Right ventricle myocardium inferior (tissue), 1 donor: ENCODE measurements around the gene PTGS1. TPM values are rescaled to one million over a fixed set of nuclear protein-coding genes. Genes with fewer than 3 reads are reported as not detected.
"Not testable (repeated sequence)": the region's sequence is repeated elsewhere in the genome, so short reads cannot be mapped to it uniquely, and the experiment has no call there.

Experiments used
- ATAC-seq: fragments of 200-7000 bp; cut with Tn5 transposase; one replicate; pipeline ENCODE4 v1.9.1; 2020; ENCODE audit warnings: mild to moderate bottlenecking, moderate library complexity
- DNase-seq: peaks from one replicate; pipeline ENCODE4 v3.0.0; 2021; ENCODE audit errors: missing footprints
- intact Hi-C: fragments of 100-400 bp; cut with DNase I; formaldehyde crosslinking; loops from one replicate; pipeline ENCODE4 v1.11.0; 2022
- long read RNA-seq: library from polyadenylated mRNA; unstranded; transcript quantifications from one replicate; pipeline ENCODE4 v2.0.0, GENCODE V29; 2021
- total RNA-seq: library from RNA; stranded (reverse); fragmentation: NEBNext Ultra II Directional; extraction: Animal tissue kit (Norgen Biotek cat#: 25700); gene quantifications from one replicate; pipeline ENCODE4 v1.2.1, GENCODE V29; 2021
- donor health status: DM: no; HTN: yes; CAD: no; lungs with severe emphysema.

Gene PTGS1
- total RNA-seq = 4.0 TPM
- long read RNA-seq, full-length matches to known transcripts = 4 of 4 reads
- long read RNA-seq, partial matches to known transcripts = 0 of 4 reads
- long read RNA-seq, other reads (novel, unspliced or antisense) = 0 of 4 reads

DNA sequence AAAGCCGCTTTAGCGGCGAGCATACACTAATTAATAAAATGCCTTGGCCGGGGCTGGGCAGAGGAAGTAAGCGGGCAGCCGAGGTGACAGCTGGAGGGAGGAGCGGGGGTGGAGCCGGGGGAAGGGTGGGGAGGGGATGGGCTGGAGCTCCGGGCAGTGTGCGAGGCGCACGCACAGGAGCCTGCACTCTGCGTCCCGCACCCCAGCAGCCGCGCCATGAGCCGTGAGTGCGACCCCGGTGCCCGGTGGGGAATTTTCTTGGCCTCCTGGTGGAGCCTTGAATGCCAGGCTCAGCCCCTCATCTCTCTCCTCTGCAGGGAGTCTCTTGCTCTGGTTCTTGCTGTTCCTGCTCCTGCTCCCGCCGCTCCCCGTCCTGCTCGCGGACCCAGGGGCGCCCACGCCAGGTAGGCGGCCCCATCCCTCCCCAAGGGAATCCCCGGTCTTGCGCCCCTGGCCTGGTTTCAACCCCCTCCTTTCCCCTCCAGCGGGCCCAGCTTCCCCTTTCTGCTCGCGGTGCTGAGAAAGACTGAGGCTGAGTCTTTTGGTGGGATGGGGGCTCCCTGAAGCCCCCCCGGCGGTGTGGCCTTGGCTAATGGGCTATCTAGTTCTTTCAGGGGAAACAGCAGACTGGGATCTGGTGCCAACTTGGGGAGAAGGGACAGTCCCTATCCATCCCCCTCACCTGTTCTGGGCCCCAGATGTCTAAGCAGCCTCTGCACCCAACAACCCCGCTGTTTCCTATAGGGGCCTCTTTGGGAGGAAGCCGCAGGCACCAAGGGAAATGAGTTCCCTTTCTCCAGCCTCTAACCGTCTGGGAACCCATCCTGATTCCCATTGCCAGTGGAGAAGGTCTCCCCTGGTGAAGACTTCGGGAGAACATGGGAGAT, at the start of gene PTGS1:
Gene PTGS1 (plus strand): TSS at position 156 of the 887 bp plus-strand sequence. CDS start 61 bp downstream, at position 217.
- ATAC-seq (peak; percentile 67), DNase-seq (peak; percentile 87)
- intact Hi-C loops = no loop called here

DNA sequence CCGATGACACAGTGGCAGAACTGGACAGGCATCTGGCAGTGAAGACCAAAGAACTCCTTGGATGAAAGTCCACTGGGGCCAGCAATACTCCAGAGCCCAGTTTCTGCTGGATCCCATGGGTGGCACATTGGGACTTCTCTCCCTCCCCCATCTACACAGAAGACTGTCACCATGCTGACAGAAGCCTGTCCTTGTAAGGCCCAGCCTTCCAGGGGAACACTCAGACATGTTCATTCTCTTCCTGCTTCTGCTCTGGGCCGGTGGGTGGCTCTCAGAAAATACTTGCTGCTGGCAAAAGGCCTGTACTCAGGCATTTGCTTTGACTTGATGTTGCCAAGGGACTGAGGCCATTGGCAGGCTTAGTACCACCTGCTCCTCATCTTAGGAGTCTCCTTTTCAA, 48.3 kb upstream of the PTGS1 start:
- ATAC-seq (no peak), DNase-seq (no peak)
- intact Hi-C loops = no loop called here

DNA sequence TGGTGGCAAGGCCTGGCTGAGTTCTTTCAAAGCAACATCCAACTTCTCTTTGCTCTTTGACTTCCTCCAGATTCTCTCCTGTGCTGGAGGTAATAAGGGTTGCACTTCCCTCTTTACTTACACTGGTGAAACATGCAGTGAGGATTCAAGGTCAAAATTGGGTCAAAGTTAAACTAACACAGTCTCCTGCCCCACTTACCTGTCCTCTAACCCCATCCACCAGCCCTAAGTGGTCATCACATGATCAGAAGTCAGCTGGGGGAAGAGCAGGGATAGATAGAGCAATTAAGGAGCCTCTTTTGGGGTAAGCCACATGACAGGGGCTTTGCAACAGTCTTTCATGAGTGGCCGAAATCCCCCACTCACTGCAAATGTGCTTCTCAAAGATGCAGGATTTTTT, 46.2 kb upstream of the PTGS1 start:
- intact Hi-C loops, DNase-seq, ATAC-seq: not testable (repeated sequence)

DNA sequence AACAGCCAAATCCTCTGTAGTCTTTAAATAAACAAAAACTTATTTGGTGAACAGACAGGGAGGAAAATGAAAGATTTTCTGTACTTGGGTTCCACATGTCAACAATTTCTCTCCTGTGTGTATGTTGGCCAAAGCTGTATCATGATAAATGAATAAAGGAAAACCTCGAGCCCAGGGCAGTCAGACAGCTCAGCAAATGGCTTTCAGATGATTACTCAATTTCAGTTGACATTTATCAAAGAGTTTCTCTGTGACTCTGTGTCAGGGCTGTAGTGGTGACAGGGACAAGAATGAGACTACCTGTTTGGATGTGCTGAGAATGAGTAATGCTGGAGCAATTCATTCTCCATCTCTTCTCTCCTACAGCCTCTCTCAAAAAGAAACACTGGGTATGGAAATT, 45.7 kb upstream of the PTGS1 start:
- no peak for DNase-seq
- no peak for ATAC-seq
- intact Hi-C loops = no loop called here

DNA sequence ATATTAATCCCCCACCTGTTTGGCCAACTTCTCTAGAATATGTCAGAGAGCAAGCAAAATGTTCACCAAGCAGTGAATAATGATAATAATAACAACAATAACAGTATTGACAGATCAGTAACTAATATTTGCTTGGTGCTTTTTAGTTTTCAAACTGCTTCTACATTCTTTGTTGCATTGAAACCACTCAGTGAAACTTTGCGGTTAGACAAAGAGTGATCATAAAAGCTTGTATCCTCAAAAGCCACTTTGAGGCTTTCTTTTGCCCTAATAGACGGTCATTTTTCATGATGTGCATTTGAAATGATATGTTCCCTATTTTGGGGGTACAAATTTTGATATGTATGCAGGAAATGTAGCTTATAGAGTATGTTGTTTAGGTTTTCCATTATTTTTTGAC, 43.6 kb upstream of the PTGS1 start:
- no peak for ATAC-seq
- DNase-seq = no peak
- intact Hi-C loops = no loop called here

DNA sequence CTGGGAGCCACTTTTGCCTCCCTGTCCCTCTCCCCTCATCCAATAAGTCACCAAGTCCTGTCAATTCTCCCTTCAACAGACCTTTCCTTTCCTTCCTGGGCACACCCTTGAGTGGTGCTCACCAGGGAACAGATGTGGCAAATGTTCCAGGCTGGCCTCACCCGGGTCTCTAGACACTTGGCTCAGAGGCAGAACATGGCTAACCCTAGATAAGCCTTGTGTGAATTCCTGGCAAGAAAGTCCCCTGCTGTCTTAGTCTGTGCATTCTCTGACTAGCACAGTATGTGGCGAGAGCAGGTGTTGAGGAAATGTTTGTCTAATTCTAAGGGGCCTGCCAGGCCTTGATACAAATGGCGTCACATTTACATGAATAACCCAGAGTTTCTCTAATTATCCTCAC, 41.2 kb upstream of the PTGS1 start:
- ATAC-seq (peak; percentile 41), DNase-seq (no peak)
- intact Hi-C loops = no loop called here

DNA sequence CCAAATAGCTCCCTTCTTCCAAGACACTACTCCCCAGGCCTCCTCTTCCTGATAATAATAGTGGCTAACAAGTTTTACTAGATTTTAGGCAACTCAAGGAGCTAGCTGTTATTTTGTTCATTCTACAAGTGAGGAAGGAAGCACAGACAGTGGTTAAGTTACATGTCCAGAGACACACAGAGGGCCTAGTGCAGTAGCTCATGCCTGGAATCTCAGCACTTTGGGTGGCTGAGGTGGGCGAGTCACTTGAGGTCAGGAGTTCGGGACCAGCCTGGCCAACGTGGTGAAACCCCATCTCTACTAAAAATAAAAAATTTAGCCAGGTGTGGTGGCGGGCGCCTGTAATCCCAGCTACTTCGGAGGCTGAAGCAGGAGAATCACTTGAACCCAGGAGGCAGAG, 40.4 kb upstream of the PTGS1 start:
- ATAC-seq, DNase-seq, intact Hi-C loops: not testable (repeated sequence)

DNA sequence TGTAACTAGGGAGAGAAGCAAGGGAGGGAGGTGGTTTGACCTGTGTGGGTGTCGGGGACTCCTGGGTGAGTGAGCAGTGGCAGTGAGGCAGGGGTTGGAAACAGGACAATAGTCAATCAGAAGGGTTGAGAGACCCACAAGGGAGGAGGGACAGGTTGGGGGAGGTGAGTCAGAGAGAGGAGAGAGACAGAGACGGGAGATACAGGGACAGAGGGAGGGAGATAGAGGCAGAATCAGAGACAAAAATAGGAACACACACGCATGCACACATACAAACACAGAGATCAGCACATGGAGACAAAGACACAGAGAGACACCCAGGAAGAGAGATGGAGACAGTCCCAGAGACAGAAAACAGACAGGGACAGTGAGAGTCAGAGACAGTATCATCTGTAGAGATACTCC, 39.3 kb upstream of the PTGS1 start:
- intact Hi-C loops = no loop called here
- DNase-seq (no peak), ATAC-seq (no peak)

DNA sequence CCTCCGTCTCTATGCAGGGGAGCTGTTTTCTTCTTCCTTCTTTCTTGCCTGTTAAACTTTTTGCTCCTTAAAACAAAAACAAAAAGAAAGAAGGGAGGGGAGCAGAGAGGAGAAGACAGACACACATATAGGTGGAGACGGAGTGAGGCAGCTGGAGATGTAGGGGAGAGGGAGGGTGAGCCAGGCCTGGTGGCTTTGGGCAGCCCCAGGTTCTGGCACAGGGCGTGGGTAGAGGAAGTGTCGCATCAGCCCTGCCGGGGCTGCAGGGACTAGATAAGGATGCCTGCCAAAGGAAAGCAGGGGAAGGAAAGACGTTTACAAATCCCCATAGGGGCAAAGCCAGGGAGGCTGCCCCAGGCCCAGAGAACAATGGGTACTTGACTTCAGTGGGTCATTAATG, 38.7 kb upstream of the PTGS1 start:
- DNase-seq (no peak), ATAC-seq (peak; percentile 29)
- intact Hi-C loops = no loop called here

DNA sequence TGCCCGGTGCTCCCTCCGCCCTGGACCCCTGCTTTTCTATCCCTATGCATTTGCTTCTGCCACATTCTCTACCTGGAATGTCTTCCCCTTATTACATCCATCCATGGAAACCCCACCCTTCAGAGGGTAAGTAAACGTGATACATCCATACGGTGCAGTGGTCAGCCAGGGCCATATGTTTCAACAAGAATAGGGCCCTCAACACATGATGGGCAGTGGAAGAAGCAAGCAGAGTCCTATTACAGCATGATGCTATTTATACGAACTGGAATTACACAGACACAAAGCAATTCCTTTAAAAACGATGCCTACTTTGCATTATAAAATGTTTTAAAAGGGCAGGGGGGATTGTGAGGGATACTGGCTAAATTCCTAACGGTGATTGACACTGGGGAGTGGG, 38.2 kb upstream of the PTGS1 start:
- no peak for ATAC-seq

DNA sequence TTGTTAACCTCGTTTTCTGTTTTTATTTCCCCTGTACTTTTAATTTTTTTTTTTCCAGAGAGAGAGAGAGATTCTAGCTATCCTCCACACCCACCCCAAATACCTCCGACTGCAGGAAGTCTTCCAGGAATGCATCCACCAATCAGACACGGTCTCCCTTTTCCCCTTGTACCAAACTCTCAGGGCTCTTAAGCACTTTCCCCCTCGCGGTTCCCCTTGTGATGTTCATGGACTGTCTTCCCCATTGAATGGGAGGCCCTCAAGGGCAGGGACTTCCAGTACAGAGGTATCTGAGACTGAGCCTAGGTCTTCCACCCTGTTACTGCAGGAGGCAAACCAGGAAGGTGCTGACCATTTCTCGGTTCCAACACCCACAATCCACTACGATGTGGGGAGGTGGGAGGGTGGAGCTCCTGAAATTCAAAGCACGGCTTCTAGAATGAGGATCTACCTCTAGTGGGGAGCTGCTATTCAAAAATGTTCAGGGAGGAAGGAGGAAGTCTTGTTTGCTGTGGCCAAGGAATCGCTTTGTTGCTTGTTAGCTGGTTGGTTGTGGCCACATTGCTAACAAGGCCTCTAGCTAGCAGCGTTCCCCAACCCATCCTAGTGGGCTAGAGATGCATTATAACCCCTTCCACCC, 37.5 kb upstream of the PTGS1 start:
- DNase-seq = no peak
- intact Hi-C loops = no loop called here
- ATAC-seq = no peak

More for the DNA sequence above, 38.2 kb upstream of the PTGS1 start:
- no peak for DNase-seq
- intact Hi-C loops = no loop called here

DNA sequence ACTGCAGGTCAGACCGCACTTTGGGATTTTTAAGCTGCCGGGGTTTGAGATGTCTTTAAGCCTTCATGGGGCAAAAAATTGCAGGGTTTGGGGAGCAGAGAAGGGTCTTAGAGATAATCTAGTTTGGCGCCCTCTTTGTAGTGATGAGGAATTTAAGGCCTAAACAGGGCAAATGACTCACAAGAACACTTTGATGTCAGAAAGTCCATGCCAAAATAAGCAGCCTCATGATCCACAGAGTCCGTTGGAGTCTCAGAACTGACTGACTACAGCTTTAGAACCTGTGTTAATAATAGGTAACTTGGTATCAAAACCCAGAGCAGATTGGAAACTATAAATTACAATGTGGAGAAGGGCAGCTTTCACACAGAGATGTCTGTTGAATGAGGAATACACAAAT, 35.9 kb upstream of the PTGS1 start:
- ATAC-seq (no peak), DNase-seq (no peak)
- intact Hi-C loops = no loop called here

DNA sequence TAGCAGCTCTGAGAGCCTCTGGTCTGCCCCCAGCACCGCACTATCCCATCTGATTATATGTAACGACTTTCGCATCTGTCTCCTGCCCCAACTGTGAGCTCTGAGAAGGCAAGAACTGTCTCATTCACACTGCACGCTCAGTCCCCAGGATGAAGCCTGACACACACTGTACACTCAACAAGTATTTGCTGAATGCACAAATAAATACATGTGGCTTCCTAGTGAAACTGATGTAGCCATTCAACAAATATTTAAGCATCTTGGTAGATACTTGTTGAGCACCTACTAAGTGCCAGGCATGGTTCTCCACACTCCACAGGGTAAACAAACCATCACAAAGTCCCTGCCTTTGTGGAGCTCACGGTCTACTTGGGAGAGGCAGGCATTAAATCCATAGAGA, 34.6 kb upstream of the PTGS1 start:
- no peak for ATAC-seq
- intact Hi-C loops = no loop called here
- no peak for DNase-seq

DNA sequence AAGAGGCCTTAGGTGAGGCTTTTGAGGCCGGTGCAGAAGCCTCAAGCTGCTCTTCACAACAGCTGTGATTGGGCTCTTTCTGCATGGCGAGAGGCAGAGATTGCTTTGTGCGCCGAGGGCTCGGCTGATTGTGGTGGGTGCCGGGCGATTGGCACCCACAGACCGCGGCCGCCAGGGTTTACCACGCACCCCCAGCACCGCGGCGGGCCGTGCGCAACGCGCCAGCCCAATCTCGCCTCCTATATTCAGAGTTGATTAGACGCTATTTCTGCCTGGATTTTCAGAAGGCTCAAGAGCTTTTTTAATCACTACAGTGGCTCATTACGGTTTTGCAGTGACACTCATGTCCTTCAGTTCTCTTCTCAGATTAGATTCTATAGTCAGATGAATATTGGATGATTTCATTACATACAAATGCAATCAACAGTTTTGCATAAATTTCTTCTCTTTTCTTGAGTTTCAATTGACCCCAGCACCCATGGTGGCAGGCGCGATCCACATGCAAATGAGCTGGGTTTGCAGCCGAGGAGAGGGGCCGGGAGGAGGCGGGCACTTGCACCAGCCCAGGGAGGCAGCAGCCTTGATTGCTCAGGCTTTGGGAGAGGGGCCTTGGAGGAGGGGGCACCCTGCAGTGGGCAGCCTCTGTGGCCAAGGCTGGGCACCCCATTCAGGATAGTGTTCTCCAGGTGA, 33.8 kb upstream of the PTGS1 start:
- ATAC-seq = no peak
- intact Hi-C loops = no loop called here

DNA sequence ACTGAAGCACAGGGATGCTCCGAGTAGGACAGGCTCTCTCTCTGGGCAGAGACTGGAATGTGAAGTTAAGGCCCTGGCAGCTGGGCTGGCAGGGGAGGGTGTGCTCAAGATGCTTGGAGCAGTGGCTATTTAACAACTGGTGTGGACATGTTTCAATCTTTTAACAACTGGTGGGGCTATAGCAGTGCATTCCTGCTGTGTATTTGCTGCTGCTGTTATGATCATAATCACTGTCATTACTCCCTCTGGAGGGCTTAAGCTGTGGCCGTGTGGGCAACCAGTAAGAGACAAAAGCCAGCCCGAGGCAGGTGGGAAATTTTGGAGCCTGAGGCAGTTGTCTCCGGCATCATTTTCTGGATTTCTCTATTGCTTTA, 33.3 kb upstream of the PTGS1 start:
- ATAC-seq (no peak), DNase-seq (no peak)
- intact Hi-C loops = no loop called here

More for the DNA sequence above, 33.8 kb upstream of the PTGS1 start:
- DNase-seq = no peak

DNA sequence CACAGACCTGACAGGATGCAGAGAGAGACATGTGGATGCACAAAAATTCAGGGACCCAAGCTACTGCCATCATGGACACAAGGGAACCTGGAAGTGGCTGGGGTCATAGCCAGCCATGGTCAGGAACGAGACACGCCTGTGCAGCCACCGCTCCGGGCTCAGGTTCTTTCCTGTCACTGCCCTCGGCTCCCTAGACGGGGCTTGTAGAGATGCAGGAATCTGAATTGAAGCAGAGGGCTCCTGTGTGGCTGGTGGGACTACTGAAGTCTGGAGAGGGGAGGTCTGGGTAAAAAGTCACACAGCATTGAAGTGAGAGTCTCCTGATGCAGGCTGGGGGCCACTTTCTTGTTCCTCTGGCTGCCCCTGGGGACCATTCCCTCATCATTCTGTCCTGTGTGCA, 32.3 kb upstream of the PTGS1 start:
- DNase-seq (no peak), ATAC-seq (no peak)
- intact Hi-C loops = no loop called here

DNA sequence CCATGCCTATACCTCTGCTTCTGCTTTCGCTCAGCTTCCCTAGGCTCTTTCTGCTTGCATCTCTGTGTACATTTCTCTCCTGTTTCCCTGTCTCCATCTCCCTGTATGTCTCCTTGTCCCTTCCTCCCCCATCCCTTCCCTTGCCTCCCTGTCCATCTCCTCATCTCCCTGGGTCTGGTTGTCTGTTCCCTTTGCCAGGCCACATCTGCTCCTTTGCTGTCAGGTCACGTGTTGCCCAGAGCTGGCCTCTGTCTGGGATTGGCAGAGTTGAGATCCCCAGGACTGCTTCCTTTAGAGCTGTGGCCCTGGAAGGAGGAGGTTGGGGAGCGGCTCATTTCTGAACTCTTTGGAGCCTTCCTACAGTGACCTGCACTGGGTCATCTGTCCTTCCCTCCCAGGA, 31.8 kb upstream of the PTGS1 start:
- intact Hi-C loops = no loop called here
- ATAC-seq (no peak), DNase-seq (no peak)

DNA sequence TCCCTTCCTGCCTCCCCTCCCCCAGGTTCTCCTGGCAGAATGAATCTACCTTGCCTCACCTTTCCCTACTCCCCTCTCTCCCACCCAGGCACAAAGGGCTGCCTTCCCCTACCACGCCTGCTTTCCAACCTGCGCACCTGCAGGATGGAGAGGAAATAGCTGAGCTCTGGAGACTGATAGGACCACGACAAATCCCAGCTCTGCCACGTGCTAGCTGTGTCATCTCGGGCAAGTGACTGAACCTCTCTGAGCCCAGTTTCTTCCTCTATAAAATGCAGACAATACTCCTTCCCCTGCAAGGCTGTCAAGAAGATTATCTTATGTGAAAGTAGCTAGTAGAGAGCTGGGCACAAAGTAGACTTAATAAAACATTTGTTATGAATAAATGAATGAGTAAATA, 31.2 kb upstream of the PTGS1 start:
- intact Hi-C loops = no loop called here
- DNase-seq = no peak
- no peak for ATAC-seq

DNA sequence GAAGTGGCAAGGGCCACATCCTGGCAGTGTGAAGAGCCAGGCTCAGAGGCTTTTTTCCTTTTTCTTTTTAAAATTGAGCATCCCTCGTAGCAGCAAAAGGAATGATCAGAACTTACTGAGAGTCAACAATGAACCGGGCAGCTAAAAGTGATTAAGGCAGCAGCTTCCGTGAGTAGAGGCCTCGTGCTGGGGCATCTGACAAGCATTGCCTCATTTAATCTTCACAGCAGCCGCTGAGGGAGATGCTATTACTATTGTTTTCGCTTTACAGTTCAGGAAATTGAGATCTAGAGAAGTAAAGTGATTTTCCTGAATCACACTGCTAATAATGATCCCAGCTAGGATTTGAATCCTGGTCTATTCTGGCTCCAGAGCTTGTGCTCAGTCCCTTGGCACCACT, 30.7 kb upstream of the PTGS1 start:
- intact Hi-C loops = loop anchor here (10.0 kb wide), 1 partner anchor 115 kb away; the partner anchor contains the start of gene LHX6
- ATAC-seq (no peak), DNase-seq (no peak)
